HepG2 (cell line): ENCODE results near the gene FXYD5. TPM values are rescaled to one million over a fixed set of nuclear protein-coding genes. Genes with fewer than 3 reads are reported as not detected.

Experiments used
- CHCHD3 ChIP-seq: sonication (generic); formaldehyde crosslinking; IDR thresholded peaks from 2 replicates; pipeline ENCODE4 v1.8.0; 2022; ENCODE audit warnings: mild to moderate bottlenecking, missing genetic modification reagents, moderate library complexity
- HOXA7 ChIP-seq: sonication (generic); formaldehyde crosslinking; IDR thresholded peaks from 2 replicates; pipeline ENCODE4 v1.8.1; 2022; ENCODE audit warnings: mild to moderate bottlenecking, missing genetic modification reagents, moderate library complexity
- JUNB ChIP-seq: sonication (generic); formaldehyde crosslinking; IDR thresholded peaks from 2 replicates; pipeline ENCODE4 v1.8.0; 2022; ENCODE audit warnings: missing genetic modification reagents, mild to moderate bottlenecking, borderline replicate concordance
- JUND ChIP-seq: sonication (generic); formaldehyde crosslinking; IDR thresholded peaks from 2 replicates; pipeline ENCODE4 v1.8.0; 2022; ENCODE audit warnings: mild to moderate bottlenecking, missing genetic modification reagents
- NR2F6 ChIP-seq, 2 experiments: IDR thresholded peaks; 2 replicates each; pipeline ENCODE4 v1.6.1; 2016; ENCODE audit warnings: antibody characterized with exemption in 1 of 2, mild to moderate bottlenecking in 1 of 2
- PAXIP1 ChIP-seq: sonication (generic); formaldehyde crosslinking; conservative IDR thresholded peaks from 2 replicates; pipeline ENCODE4 v1.4.0; 2020; ENCODE audit warnings: mild to moderate bottlenecking, missing genetic modification reagents, moderate library complexity
- POLR2AphosphoS5 ChIP-seq: IDR thresholded peaks from 2 replicates; pipeline ENCODE4 v1.6.1; 2012; ENCODE audit warnings: low read depth, low read length
- RELA ChIP-seq: sonication (generic); formaldehyde crosslinking; IDR thresholded peaks from 2 replicates; pipeline ENCODE4 v1.4.0; 2020; ENCODE audit warnings: missing genetic modification reagents
- SMAD1 ChIP-seq: sonication (generic); formaldehyde crosslinking; IDR thresholded peaks from 2 replicates; pipeline ENCODE4 v1.4.0; 2020; ENCODE audit warnings: missing genetic modification reagents, low read depth, mild to moderate bottlenecking, borderline replicate concordance
- STAG1 ChIP-seq: sonication (generic); formaldehyde crosslinking; IDR thresholded peaks from 2 replicates; pipeline ENCODE4 v1.4.0; 2020; ENCODE audit warnings: missing genetic modification reagents
- TFDP1 ChIP-seq: IDR thresholded peaks from 2 replicates; pipeline ENCODE4 v1.6.1; 2016; ENCODE audit warnings: missing compliant biosample characterization, missing genetic modification reagents, borderline replicate concordance
- U2AF1 ChIP-seq: fragments of 200-400 bp; formaldehyde crosslinking; optimal IDR thresholded peaks from 2 replicates; pipeline ENCODE3; 2017; ENCODE audit warnings: mild to moderate bottlenecking, low read depth, low read length
- ZBTB10 ChIP-seq: sonication (generic); formaldehyde crosslinking; IDR thresholded peaks from 2 replicates; pipeline ENCODE4 v1.4.0; 2020; ENCODE audit warnings: missing genetic modification reagents, borderline replicate concordance
- ZFP1 ChIP-seq: IDR thresholded peaks from 2 replicates; pipeline ENCODE4 v1.6.1; 2016
- ZNF3 ChIP-seq: IDR thresholded peaks from 2 replicates; pipeline ENCODE4 v1.7.0; 2017; ENCODE audit warnings: inconsistent platforms
- ZNF501 ChIP-seq: sonication (generic); formaldehyde crosslinking; IDR thresholded peaks from 2 replicates; pipeline ENCODE4 v1.5.1; 2020; ENCODE audit warnings: mild to moderate bottlenecking, moderate library complexity, missing genetic modification reagents
- ZNF546 ChIP-seq: sonication (generic); formaldehyde crosslinking; conservative IDR thresholded peaks from 2 replicates; pipeline ENCODE4 v1.8.1; 2023; ENCODE audit warnings: mild to moderate bottlenecking, missing genetic modification reagents
- ZNF616 ChIP-seq: sonication (generic); formaldehyde crosslinking; IDR thresholded peaks from 2 replicates; pipeline ENCODE4 v1.5.0; 2020; ENCODE audit warnings: low read depth, mild to moderate bottlenecking, missing genetic modification reagents
- ZNF678 ChIP-seq: sonication (generic); formaldehyde crosslinking; IDR thresholded peaks from 2 replicates; pipeline ENCODE4 v1.4.0; 2020; ENCODE audit warnings: mild to moderate bottlenecking, missing genetic modification reagents
- ZNF784 ChIP-seq: sonication (generic); formaldehyde crosslinking; IDR thresholded peaks from 2 replicates; pipeline ENCODE4 v1.5.1; 2020; ENCODE audit warnings: missing genetic modification reagents, mild to moderate bottlenecking, borderline replicate concordance
- ZNF800 ChIP-seq: sonication (generic); formaldehyde crosslinking; IDR thresholded peaks from 2 replicates; pipeline ENCODE4 v1.4.0; 2020; ENCODE audit warnings: missing genetic modification reagents
- polyA plus RNA-seq, 8 experiments: library from polyadenylated mRNA; depleted of rRNA in 3 of 8; stranded (reverse) in 7 of 8; unstranded in 1 of 8; fragments of >200 nt; fragmentation: Illumina TruSeq in 4 of 8; extraction: Trizol in 4 of 8; gene quantifications; 2 replicates each; pipeline versions ENCODE4 v1.2.1 to v1.2.3, GENCODE V29; 2011 to 2016; ENCODE audit warnings: low read depth in 4 of 8, missing spikeins in 1 of 8, mixed read lengths in 1 of 8; ENCODE audit not compliant: insufficient read depth in 1 of 8
- total RNA-seq, 5 experiments: library from RNA; depleted of rRNA; stranded (reverse); fragments of >200 nt; fragmentation: Illumina TruSeq; extraction: Trizol; gene quantifications; 2 replicates each; pipeline ENCODE4 v1.2.3, GENCODE V29; 2016; ENCODE audit warnings: low read depth in 1 of 5

Gene FXYD5
- total and polyA plus RNA-seq, 2 of the 13 experiments (the other 11 are each of a cell fraction or from before 2014, with no cell fraction given), result 0.65 TPM; not detected in 1

DNA sequence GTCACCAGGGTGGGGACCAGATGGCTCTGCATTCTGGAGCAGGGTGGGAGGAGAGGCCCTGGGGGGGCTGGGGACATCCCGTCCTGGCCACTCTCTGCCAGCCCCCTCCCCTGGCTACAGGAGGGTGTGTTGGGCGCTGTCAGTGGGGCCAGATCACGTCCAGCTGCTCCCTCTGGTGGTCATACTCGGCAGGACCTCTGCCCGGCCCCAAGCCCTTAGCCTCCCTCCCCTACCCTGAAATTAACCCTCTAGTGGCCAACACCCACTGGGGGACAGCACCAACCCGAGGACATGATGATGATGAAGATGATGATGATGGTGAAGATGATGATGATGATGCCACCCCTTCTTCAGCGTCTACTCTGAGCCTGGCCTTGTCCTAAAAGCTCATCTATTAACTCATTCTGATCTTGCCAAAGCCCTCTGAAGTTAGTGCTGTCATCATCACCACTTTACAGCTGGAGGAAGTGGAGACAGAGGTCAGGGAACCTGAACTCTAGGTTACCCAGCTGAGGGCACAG is 19.1 kb upstream of the FXYD5 start (continued):
- TF ChIP-seq CHCHD3 (CRISPR knock-in tag) (no peak), ZNF3 (CRISPR knock-in tag) (no peak), NR2F6 (IDR thresholded peaks at IDR 0.05) (peak; percentile 79), NR2F6 (CRISPR knock-in tag; IDR thresholded peaks at IDR 0.05) (peak; percentile 83), ZNF800 (CRISPR knock-in tag) (no peak), ZNF616 (CRISPR knock-in tag) (no peak), ZNF784 (CRISPR knock-in tag) (peak; percentile 52; the same call in 1 of the 2 replicates), ZFP1 (CRISPR knock-in tag) (peak; percentile 47; the same call in 1 of the 2 replicates), SMAD1 (CRISPR knock-in tag) (no peak), JUNB (CRISPR knock-in tag) (no peak), JUND (no peak), ZNF678 (CRISPR knock-in tag) (no peak), PAXIP1 (peak; percentile 65), HOXA7 (CRISPR knock-in tag) (no peak), POLR2AphosphoS5 (no peak), TFDP1 (CRISPR knock-in tag) (no peak), ZNF501 (CRISPR knock-in tag) (peak; percentile 71; the same call in 1 of the 2 replicates), RELA (CRISPR knock-in tag) (no peak), ZNF546 (CRISPR knock-in tag) (no peak), ZBTB10 (CRISPR knock-in tag) (no peak), U2AF1 (no peak), STAG1 (CRISPR knock-in tag) (peak; percentile 78)
